K562 (cell line): Measurements from ENCODE around the gene CKAP5. TPM values are rescaled to one million over a fixed set of nuclear protein-coding genes. Genes with fewer than 3 reads are reported as not detected.
A peak's percentile ranks its signal among the peaks of the same experiment; 100 is the strongest.

Experiments used
- BDP1 ChIP-seq: IDR thresholded peaks from 3 replicates; pipeline ENCODE4 v1.6.1; 2011; ENCODE audit not compliant: insufficient read length, insufficient read depth
- ELF2 ChIP-seq: fragments of 250-450 bp; sonication (Bioruptor Pico); IDR thresholded peaks from 2 replicates; pipeline ENCODE4 v1.5.0; 2021; ENCODE audit warnings: mild to moderate bottlenecking
- EZH2 ChIP-seq: IDR thresholded peaks from 2 replicates; pipeline ENCODE4 v1.6.1; 2012; ENCODE audit warnings: low read depth, mild to moderate bottlenecking, inconsistent platforms, low read length, borderline replicate concordance
- HDAC1 ChIP-seq, 2 experiments: fragments of 450-650 bp; IDR thresholded peaks; 2 replicates each; pipeline ENCODE4 v1.6.1; 2016 to 2017; ENCODE audit warnings: inconsistent platforms in 1 of 2, mild to moderate bottlenecking in 1 of 2, moderate library complexity in 1 of 2
- NFXL1 ChIP-seq: fragments of 450-650 bp; formaldehyde crosslinking; IDR thresholded peaks from 2 replicates; pipeline ENCODE4 v1.4.0; 2021; ENCODE audit warnings: mild to moderate bottlenecking
- NUFIP1 ChIP-seq: fragments of 450-650 bp; IDR thresholded peaks from 2 replicates; pipeline ENCODE4 v1.6.1; 2018; ENCODE audit not compliant: partially characterized antibody
- PHTF2 ChIP-seq: fragments of 250-450 bp; sonication (Bioruptor Pico); IDR thresholded peaks from 2 replicates; pipeline ENCODE4 v1.5.0; 2021; ENCODE audit warnings: mild to moderate bottlenecking
- PRPF4 ChIP-seq: fragments of 200-400 bp; formaldehyde crosslinking; IDR thresholded peaks from one replicate; pipeline ENCODE4 v1.6.1; 2017; ENCODE audit warnings: low read length, low read depth, mild to moderate bottlenecking; ENCODE audit not compliant: insufficient read depth, poor library complexity, severe bottlenecking
- RBM34 ChIP-seq: fragments of 200-400 bp; formaldehyde crosslinking; IDR thresholded peaks from 2 replicates; pipeline ENCODE4 v1.6.1; 2018; ENCODE audit warnings: low read length, borderline replicate concordance; ENCODE audit not compliant: insufficient read depth
- SMAD3 ChIP-seq: fragments of 450-650 bp; formaldehyde crosslinking; conservative IDR thresholded peaks from 2 replicates; pipeline ENCODE4 v1.4.0; 2020; ENCODE audit warnings: mild to moderate bottlenecking
- SMARCC2 ChIP-seq: fragments of 450-650 bp; IDR thresholded peaks from 2 replicates; pipeline ENCODE4 v1.6.1; 2017; ENCODE audit warnings: antibody characterized with exemption, moderate library complexity, mild to moderate bottlenecking, low read depth
- SNRNP70 ChIP-seq: fragments of 200-400 bp; formaldehyde crosslinking; optimal IDR thresholded peaks from 2 replicates; pipeline ENCODE3; 2017; ENCODE audit warnings: low read depth, low read length
- ZNF407 ChIP-seq: fragments of 450-650 bp; IDR thresholded peaks from 2 replicates; pipeline ENCODE4 v1.6.1; 2016; ENCODE audit warnings: low read depth
- ZNF518B ChIP-seq: fragments of 250-450 bp; sonication (Bioruptor Pico); IDR thresholded peaks from 2 replicates; pipeline ENCODE4 v1.5.0; 2021; ENCODE audit warnings: mild to moderate bottlenecking, moderate library complexity
- ZNF764 ChIP-seq: fragments of 250-450 bp; sonication (Bioruptor Pico); IDR thresholded peaks from 2 replicates; pipeline ENCODE4 v1.4.0; 2020; ENCODE audit warnings: low read depth, mild to moderate bottlenecking, moderate library complexity
- polyA plus RNA-seq, 8 experiments: library from polyadenylated mRNA; depleted of rRNA in 4 of 8; stranded (reverse) in 5 of 8; unstranded in 3 of 8; fragments of >200 nt; fragmentation: Nextera tagmentation in 2 of 8; fragmentation: Illumina TruSeq in 1 of 8; extraction: Ambion mirVana in 2 of 8; extraction: Trizol in 1 of 8; gene quantifications; 2 replicates each; pipeline versions ENCODE4 v1.2.1 to v1.2.3, GENCODE V29; 2011 to 2014; ENCODE audit warnings: inconsistent platforms in 1 of 8, missing spikeins in 1 of 8
- total RNA-seq, 7 experiments: library from RNA; depleted of rRNA in 6 of 7; stranded (reverse); fragments of >200 nt in 6 of 7; fragmentation: Illumina TruSeq in 2 of 7; extraction: Trizol in 2 of 7; gene quantifications; 2 replicates each; pipeline versions ENCODE4 v1.2.1 to v1.2.3, GENCODE V29; 2011 to 2021; ENCODE audit warnings: low replicate concordance in 1 of 7

The CKAP5 gene
- total and polyA plus RNA-seq, 9 of the 15 experiments (the other 6 are each of a cell fraction or from before 2014, with no cell fraction given): 60.1 to 239 (median 139) TPM

GRCh38 chr11:46700241-46701077 lies 145.6 kb downstream of the CKAP5 start, which contains the start of the genes ARHGAP1 and ZNF408 (continued):
- TF ChIP-seq PHTF2 (CRISPR knock-in tag): no peak
- TF ChIP-seq EZH2: no peak
- no peak for TF ChIP-seq RBM34
- TF ChIP-seq ZNF764 (CRISPR knock-in tag): peak; percentile 53; the same call in 1 of the 2 replicates
- no peak for TF ChIP-seq ZNF407
- peak in 1 of 2 experiments; percentile 97; a peak in 3 of 4 replicates for TF ChIP-seq HDAC1 (IDR thresholded peaks at IDR 0.05)
- TF ChIP-seq PRPF4: no peak
- no peak for TF ChIP-seq SMARCC2
- TF ChIP-seq ZNF518B (CRISPR knock-in tag): no peak
- peak; percentile 82 for TF ChIP-seq SMAD3 (CRISPR knock-in tag)
- peak; percentile 65 for TF ChIP-seq NUFIP1
- peak; percentile 97 for TF ChIP-seq ELF2 (CRISPR knock-in tag)
- TF ChIP-seq SNRNP70: no peak
- no peak for TF ChIP-seq NFXL1 (CRISPR knock-in tag)
- no peak for TF ChIP-seq BDP1
